ENCODE measurements around the gene LRRC23.

- TF ChIP-seq CTCF (IDR thresholded peaks at IDR 0.05) (no peak), POLR2A (IDR thresholded peaks at IDR 0.05) (no peak)
These were observed 10.5 kb downstream of the LRRC23 start for GRCh38 chr12:6914947-6915788.
